Measurements from ENCODE around the gene MSANTD3. TPM values are rescaled to one million over a fixed set of nuclear protein-coding genes. Genes with fewer than 3 reads are reported as not detected.
A peak's percentile ranks its signal among the peaks of the same experiment; 100 is the strongest.

The MSANTD3 gene
- total and polyA plus RNA-seq, 7 donors: 15.2 to 59.4 (median 25.6) TPM

DNA sequence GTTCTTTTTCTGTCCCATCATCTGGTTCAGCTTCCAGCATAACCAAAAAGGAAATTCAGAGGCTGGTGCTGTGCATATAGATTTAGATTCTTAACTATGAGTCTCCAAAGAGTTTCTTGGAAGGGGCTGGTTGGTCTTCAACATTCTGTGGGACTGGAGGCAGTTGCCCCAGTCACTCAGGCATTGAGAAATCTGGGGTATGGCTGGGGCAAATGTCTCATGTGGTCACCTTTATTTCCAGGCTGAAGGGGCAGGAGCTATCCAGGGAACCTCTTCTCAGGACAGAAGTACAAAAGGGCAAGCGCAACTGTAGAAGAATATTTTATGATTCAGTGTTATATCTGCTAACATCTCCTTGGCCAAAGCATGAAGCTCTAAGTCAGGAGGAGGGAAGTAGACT is 30.6 kb downstream of the MSANTD3 start:
- 95 to 100% (median 100%) methylated on average over 1 of the region's 1 CpG for WGBS, 3 donors
- H3K36me3 ChIP-seq (ENCODE audit: insufficient read depth in 1 of 2, low read depth in 1 of 2): peaks cover 0 to 14% of the 10 kb centered on the region in 2 donors
- no peak overlapping the region for H3K27ac ChIP-seq
- ATAC-seq (peak in 3 of 4 donors; percentile 37 to 86 (median 59)), DNase-seq (no peak)
- H3K27me3 ChIP-seq (ENCODE audit: insufficient read depth in 3 of 3, low read length in 2 of 3): no peaks in the 10 kb centered on the region
- peaks cover 9% of the 10 kb centered on the region for H3K4me1 ChIP-seq
- H3K9me3 ChIP-seq: no peaks in the 10 kb centered on the region
- TF ChIP-seq, protein P1, sequence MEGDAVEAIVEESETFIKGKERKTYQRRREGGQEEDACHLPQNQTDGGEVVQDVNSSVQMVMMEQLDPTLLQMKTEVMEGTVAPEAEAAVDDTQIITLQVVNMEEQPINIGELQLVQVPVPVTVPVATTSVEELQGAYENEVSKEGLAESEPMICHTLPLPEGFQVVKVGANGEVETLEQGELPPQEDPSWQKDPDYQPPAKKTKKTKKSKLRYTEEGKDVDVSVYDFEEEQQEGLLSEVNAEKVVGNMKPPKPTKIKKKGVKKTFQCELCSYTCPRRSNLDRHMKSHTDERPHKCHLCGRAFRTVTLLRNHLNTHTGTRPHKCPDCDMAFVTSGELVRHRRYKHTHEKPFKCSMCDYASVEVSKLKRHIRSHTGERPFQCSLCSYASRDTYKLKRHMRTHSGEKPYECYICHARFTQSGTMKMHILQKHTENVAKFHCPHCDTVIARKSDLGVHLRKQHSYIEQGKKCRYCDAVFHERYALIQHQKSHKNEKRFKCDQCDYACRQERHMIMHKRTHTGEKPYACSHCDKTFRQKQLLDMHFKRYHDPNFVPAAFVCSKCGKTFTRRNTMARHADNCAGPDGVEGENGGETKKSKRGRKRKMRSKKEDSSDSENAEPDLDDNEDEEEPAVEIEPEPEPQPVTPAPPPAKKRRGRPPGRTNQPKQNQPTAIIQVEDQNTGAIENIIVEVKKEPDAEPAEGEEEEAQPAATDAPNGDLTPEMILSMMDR (IDR thresholded peaks at IDR 0.05): no peak
- no peak overlapping the region for H3K4me3 ChIP-seq
- intact Hi-C loops (cut with DNase I): no loop called here

DNA sequence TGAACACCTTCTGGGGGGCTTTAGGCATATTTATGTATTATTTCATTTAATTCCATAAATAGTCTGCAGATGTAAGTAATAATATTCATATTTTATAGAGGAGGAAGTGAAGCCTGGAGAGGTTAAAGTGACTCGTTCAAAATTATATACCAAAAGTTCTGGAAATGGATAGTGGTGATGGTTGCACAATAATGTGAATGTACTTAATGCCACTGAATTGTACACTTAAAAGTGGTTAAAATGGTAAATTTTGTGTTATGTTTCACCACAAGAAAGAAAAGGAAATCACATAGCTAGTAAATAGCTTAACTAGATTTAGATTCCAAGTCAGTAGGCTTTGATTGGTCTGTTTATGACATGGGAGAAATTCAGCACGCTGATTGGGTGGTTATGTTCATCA is 33.0 kb downstream of the MSANTD3 start:
- intact Hi-C loops (cut with DNase I): no loop called here
- no peaks in the 10 kb centered on the region for H3K9me3 ChIP-seq
- DNase-seq (no peak), ATAC-seq (no peak)
- WGBS, 3 donors: 75 to 82% (median 79%) methylated on average over 2 of the region's 2 CpGs
- TF ChIP-seq, protein P1 (IDR thresholded peaks at IDR 0.05): no peak
- H3K27me3 ChIP-seq (ENCODE audit: insufficient read depth in 3 of 3, low read length in 2 of 3): no peaks in the 10 kb centered on the region
- H3K36me3 ChIP-seq (ENCODE audit: insufficient read depth in 1 of 2, low read depth in 1 of 2): no peaks in the 10 kb centered on the region
- H3K4me1 ChIP-seq: peaks cover 14% of the 10 kb centered on the region
- H3K27ac ChIP-seq: no peak overlapping the region
- H3K4me3 ChIP-seq: no peak overlapping the region

DNA sequence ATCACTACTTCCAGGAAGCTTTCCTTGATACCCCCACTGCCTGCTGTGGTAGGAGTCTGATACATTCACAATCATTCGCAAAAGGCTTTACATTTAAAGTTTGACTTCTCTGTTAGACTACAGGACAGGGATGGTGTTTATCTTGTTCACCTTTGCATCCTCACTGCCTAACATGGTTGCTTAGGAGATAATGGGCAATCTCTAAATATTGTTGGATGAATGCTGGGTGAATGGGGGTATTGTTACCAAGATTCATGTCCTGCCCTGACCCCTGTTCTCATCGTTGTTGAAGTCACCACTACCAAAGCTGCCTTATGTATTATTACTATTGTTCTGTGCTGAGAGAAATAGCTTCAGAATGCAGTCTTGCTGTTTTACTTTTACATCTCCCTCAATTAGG is 38.3 kb downstream of the MSANTD3 start:
- TF ChIP-seq, protein P1 (IDR thresholded peaks at IDR 0.05): no peak
- Histone ChIP-seq H3K36me3 (ENCODE audit: insufficient read depth in 1 of 2, low read depth in 1 of 2) (no peaks in the 10 kb centered on the region), H3K4me3 (no peak overlapping the region), H3K27ac (peak overlapping the region; percentile 58), H3K4me1 (peaks cover 43% of the 10 kb centered on the region), H3K9me3 (no peaks in the 10 kb centered on the region), H3K27me3 (ENCODE audit: insufficient read depth in 3 of 3, low read length in 2 of 3) (no peaks in the 10 kb centered on the region)
- intact Hi-C loops (cut with DNase I): no loop called here
- DNase-seq: no peak
- no peak for ATAC-seq
- 56 to 63% (median 61%) methylated on average over 2 of the region's 2 CpGs for WGBS, 3 donors

DNA sequence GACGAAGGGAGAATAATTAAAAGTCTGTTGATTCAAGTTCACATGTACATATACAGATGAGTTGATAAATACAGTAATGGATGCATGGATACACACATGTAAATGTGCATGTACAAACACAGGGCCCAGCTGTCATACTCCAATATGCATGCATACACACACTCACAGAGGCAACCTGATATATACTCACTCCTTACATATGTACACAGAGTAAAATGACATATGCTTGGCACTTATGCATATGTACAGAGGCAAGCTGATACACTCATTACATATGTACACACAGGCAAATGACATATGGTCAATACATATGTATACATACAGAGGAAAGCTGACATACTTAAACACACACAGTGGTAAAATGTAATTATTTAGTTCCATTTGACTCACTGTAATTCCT is 38.8 kb downstream of the MSANTD3 start:
- TF ChIP-seq, protein P1 (IDR thresholded peaks at IDR 0.05): no peak
- 73 to 91% (median 82%) methylated on average over 1 of the region's 1 CpG for WGBS, 3 donors
- ATAC-seq (peak; percentile 24 to 67 (median 54)), DNase-seq (no peak)
- Histone ChIP-seq H3K27ac (peak overlapping the region; percentile 58), H3K4me3 (no peak overlapping the region), H3K9me3 (no peaks in the 10 kb centered on the region), H3K27me3 (ENCODE audit: insufficient read depth in 3 of 3, low read length in 2 of 3) (no peaks in the 10 kb centered on the region), H3K36me3 (ENCODE audit: insufficient read depth in 1 of 2, low read depth in 1 of 2) (no peaks in the 10 kb centered on the region), H3K4me1 (peaks cover 43% of the 10 kb centered on the region)
- intact Hi-C loops (cut with DNase I): no loop called here

DNA sequence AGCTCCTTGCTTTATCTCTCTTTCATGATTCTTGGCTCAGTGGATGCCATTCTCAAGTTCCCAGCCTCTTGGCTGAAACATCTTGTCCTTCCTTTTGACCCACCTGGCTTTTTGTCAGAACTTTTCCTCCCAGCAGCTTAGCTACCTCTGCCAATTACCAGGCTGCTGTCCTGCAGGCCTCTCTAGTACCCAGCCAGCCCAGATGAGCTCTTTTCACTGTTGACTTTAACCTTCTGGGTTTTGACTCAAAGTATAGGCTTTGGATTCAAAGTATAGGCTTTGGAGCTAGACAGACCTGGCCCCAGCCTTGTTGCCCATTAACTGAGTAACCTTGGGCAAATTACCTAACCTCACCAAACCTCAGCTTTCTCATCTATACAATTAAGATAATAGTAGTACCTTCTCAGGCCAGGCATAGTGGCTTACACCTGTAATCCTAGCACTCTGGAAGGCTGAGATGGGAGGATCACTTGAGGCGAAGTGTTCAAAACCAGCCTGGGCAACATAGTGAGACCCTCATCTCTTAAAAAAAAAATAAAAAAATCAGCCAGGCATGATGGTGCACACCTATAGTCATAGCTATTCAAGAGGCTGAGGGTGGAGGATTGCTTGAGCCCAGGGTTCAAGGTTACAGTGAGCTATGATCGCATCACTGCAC is 39.4 kb downstream of the MSANTD3 start:
- 83 to 94% (median 88%) methylated on average over 2 of the region's 2 CpGs for WGBS, 3 donors

More for the DNA sequence above, 39.4 kb downstream of the MSANTD3 start:
- ATAC-seq (peak; percentile 94 to 97 (median 95)), DNase-seq (peak in 1 of 2 donors; percentile 68)
- Histone ChIP-seq H3K27me3 (ENCODE audit: insufficient read depth in 3 of 3, low read length in 2 of 3) (no peaks in the 10 kb centered on the region), H3K36me3 (ENCODE audit: insufficient read depth in 1 of 2, low read depth in 1 of 2) (no peaks in the 10 kb centered on the region), H3K27ac (peak overlapping the region; percentile 58), H3K9me3 (no peaks in the 10 kb centered on the region), H3K4me3 (no peak overlapping the region), H3K4me1 (peaks cover 43% of the 10 kb centered on the region)
- intact Hi-C loops (cut with DNase I): no loop called here
- TF ChIP-seq, protein P1 (IDR thresholded peaks at IDR 0.05): no peak
